ENCODE measurements around the gene CUEDC1. TPM values are rescaled to one million over a fixed set of nuclear protein-coding genes. Genes with fewer than 3 reads are reported as not detected.

Gene CUEDC1
- total and polyA plus RNA-seq, 2 of the 13 experiments (the other 11 are each of a cell fraction or from before 2014, with no cell fraction given) = 7.4 to 12.9 TPM

- TF ChIP-seq ARID5B (CRISPR knock-in tag; IDR thresholded peaks at IDR 0.05) = peak; percentile 43; the same call in 1 of the 2 replicates
- TF ChIP-seq FOXO1 (CRISPR knock-in tag; IDR thresholded peaks at IDR 0.05) = peak; percentile 41; the same call in 1 of the 2 replicates
- 0 out of 2 replicates have a peak, but pooled peaks have one; percentile 11 for TF ChIP-seq SIN3B (IDR thresholded peaks at IDR 0.05; ENCODE audit: low read length)
- 0 out of 2 replicates have a peak, but pooled peaks have one; percentile 25 for TF ChIP-seq ZSCAN29 (CRISPR knock-in tag; conservative IDR thresholded peaks at IDR 0.05)
- no peak for TF ChIP-seq ATM (IDR thresholded peaks at IDR 0.05; ENCODE audit: borderline replicate concordance)
- peak; percentile 73; the same call in 1 of the 2 replicates for TF ChIP-seq FOXK1 (CRISPR knock-in tag; IDR thresholded peaks at IDR 0.05; ENCODE audit: borderline replicate concordance, low read depth)
- TF ChIP-seq KLF6 (CRISPR knock-in tag; IDR thresholded peaks at IDR 0.05) = peak; percentile 22; the same call in 1 of the 2 replicates
- TF ChIP-seq SMAD1 (CRISPR knock-in tag; IDR thresholded peaks at IDR 0.05; ENCODE audit: borderline replicate concordance, low read depth) = no peak
- TF ChIP-seq ARNTL (CRISPR knock-in tag; IDR thresholded peaks at IDR 0.05) = peak; percentile 54; the same call in 1 of the 2 replicates
Observed at GRCh38 chr17:57833179-57833939, 121.9 kb downstream of the CUEDC1 start (continued).

All from HepG2 (cell line).